ENCODE results near the gene SYT17. TPM values are rescaled to one million over a fixed set of nuclear protein-coding genes. Genes with fewer than 3 reads are reported as not detected.

The SYT17 gene
- total and polyA plus RNA-seq, 2 experiments from 2014 or later, result 0.32 to 1.5 TPM

- Histone ChIP-seq H3K9me3 (ENCODE audit: low read depth) (no peaks in the 10 kb centered on the region), H3K4me3 (no peak overlapping the region), H3K27me3 (no peaks in the 10 kb centered on the region), H3K4me1 (ENCODE audit: low read depth) (no peaks in the 10 kb centered on the region), H3K36me3 (no peaks in the 10 kb centered on the region), H3K27ac (no peak overlapping the region)
- peak; percentile 53 for TF ChIP-seq CTCF (IDR thresholded peaks at IDR 0.05; ENCODE audit: low read depth, low read length)
- peak; percentile 2 to 14 for DNase-seq (ENCODE audit: low read depth in 1 of 2, low spot score in 1 of 2)
Measured at GRCh38 chr16:19223235-19224170, 55.5 kb downstream of the SYT17 start.

- Histone ChIP-seq H3K9me3 (ENCODE audit: low read depth) (no peaks in the 10 kb centered on the region), H3K4me3 (no peak overlapping the region), H3K27ac (no peak overlapping the region), H3K27me3 (no peaks in the 10 kb centered on the region), H3K4me1 (ENCODE audit: low read depth) (no peaks in the 10 kb centered on the region), H3K36me3 (no peaks in the 10 kb centered on the region)
- no peak for DNase-seq (ENCODE audit: low read depth in 1 of 2, low spot score in 1 of 2)
- no peak for TF ChIP-seq CTCF (IDR thresholded peaks at IDR 0.05; ENCODE audit: low read depth, low read length)
Measured at GRCh38 chr16:19225651-19226050, 57.6 kb downstream of the SYT17 start.

- no peaks in the 10 kb centered on the region for H3K36me3 ChIP-seq
- H3K4me3 ChIP-seq, result no peak overlapping the region
- H3K27ac ChIP-seq, result no peak overlapping the region
- no peak for TF ChIP-seq CTCF (IDR thresholded peaks at IDR 0.05; ENCODE audit: low read depth, low read length)
- H3K27me3 ChIP-seq, result no peaks in the 10 kb centered on the region
- H3K9me3 ChIP-seq (ENCODE audit: low read depth), result no peaks in the 10 kb centered on the region
- no peak for DNase-seq (ENCODE audit: low read depth in 1 of 2, low spot score in 1 of 2)
- no peaks in the 10 kb centered on the region for H3K4me1 ChIP-seq (ENCODE audit: low read depth)
Measured at GRCh38 chr16:19227643-19228042, 59.6 kb downstream of the SYT17 start.

GRCh38 chr16:19228052-19228451, 60.0 kb downstream of the SYT17 start:
- no peak for TF ChIP-seq CTCF (IDR thresholded peaks at IDR 0.05; ENCODE audit: low read depth, low read length)
- no peak for DNase-seq (ENCODE audit: low read depth in 1 of 2, low spot score in 1 of 2)
- no peak overlapping the region for H3K4me3 ChIP-seq
- no peaks in the 10 kb centered on the region for H3K36me3 ChIP-seq
- H3K4me1 ChIP-seq (ENCODE audit: low read depth), result no peaks in the 10 kb centered on the region
- no peak overlapping the region for H3K27ac ChIP-seq
- no peaks in the 10 kb centered on the region for H3K27me3 ChIP-seq
- H3K9me3 ChIP-seq (ENCODE audit: low read depth), result no peaks in the 10 kb centered on the region

- Histone ChIP-seq H3K27me3 (no peaks in the 10 kb centered on the region), H3K27ac (no peak overlapping the region), H3K9me3 (ENCODE audit: low read depth) (no peaks in the 10 kb centered on the region), H3K36me3 (no peaks in the 10 kb centered on the region), H3K4me3 (no peak overlapping the region), H3K4me1 (ENCODE audit: low read depth) (no peaks in the 10 kb centered on the region)
- TF ChIP-seq CTCF (IDR thresholded peaks at IDR 0.05; ENCODE audit: low read depth, low read length), result no peak
- no peak for DNase-seq (ENCODE audit: low read depth in 1 of 2, low spot score in 1 of 2)
Measured at GRCh38 chr16:19228575-19228974, 60.5 kb downstream of the SYT17 start.

Measured in cardiac muscle cell (in vitro differentiated cells and primary cell).